Natural killer cell (primary cell): ENCODE results near the gene WWC2. TPM values are rescaled to one million over a fixed set of nuclear protein-coding genes. Genes with fewer than 3 reads are reported as not detected.

Experiments used
- ATAC-seq, 3 donors: fragments of 150-1000 bp in 2 of 3; fragments of 200-7000 bp in 1 of 3; cut with Tn5 transposase; 1 replicate in 1 of 3; 2 replicates in 2 of 3; pipeline ENCODE4 v1.10.0; 2021; ENCODE audit warnings: mild to moderate bottlenecking in 2 of 3, moderate library complexity in 2 of 3
- DNase-seq, 2 donors: peaks; one replicate each; pipeline versions ENCODE4 v3.0.0 to v3.0.0-alpha.2; 2013 to 2021; ENCODE audit warnings: mixed read lengths in 1 of 2
- H3K27ac ChIP-seq: one replicate; pipeline ENCODE4 v1.5.1; 2013; ENCODE audit warnings: mild to moderate bottlenecking, low read length
- H3K27me3 ChIP-seq: one replicate; pipeline ENCODE4 v1.6.1; 2013; ENCODE audit warnings: low read length; ENCODE audit not compliant: control insufficient read depth, insufficient read depth
- H3K36me3 ChIP-seq: one replicate; pipeline ENCODE4 v1.6.1; 2013; ENCODE audit warnings: low read length; ENCODE audit not compliant: control insufficient read depth, insufficient read depth
- H3K4me1 ChIP-seq: one replicate; pipeline ENCODE4 v1.6.1; 2013; ENCODE audit warnings: low read length; ENCODE audit not compliant: control insufficient read depth, insufficient read depth
- H3K4me3 ChIP-seq: one replicate; pipeline ENCODE4 v1.5.1; 2013; ENCODE audit warnings: low read length
- H3K9me3 ChIP-seq: one replicate; pipeline ENCODE4 v1.6.1; 2013; ENCODE audit warnings: low read length; ENCODE audit not compliant: control insufficient read depth, insufficient read depth
- H3K27ac Mint-ChIP-seq, 2 donors: one replicate each; pipeline ENCODE4 v1.8.0; 2022; ENCODE audit warnings: mild to moderate bottlenecking in 2 of 2, mixed read lengths in 2 of 2, moderate library complexity in 1 of 2
- H3K27me3 Mint-ChIP-seq, 2 donors: one replicate each; pipeline ENCODE4 v1.8.0; 2022; ENCODE audit warnings: low read depth in 2 of 2, mixed read lengths in 2 of 2
- H3K36me3 Mint-ChIP-seq: one replicate; pipeline ENCODE4 v1.8.0; 2022; ENCODE audit warnings: mixed read lengths
- H3K4me1 Mint-ChIP-seq, 2 donors: one replicate each; pipeline ENCODE4 v1.8.0; 2022; ENCODE audit warnings: mixed read lengths in 2 of 2
- H3K4me3 Mint-ChIP-seq: one replicate; pipeline ENCODE4 v1.8.0; 2022; ENCODE audit warnings: mild to moderate bottlenecking, moderate library complexity, mixed read lengths
- H3K9me3 Mint-ChIP-seq, 2 donors: one replicate each; pipeline ENCODE4 v1.8.0; 2022; ENCODE audit warnings: mixed read lengths in 2 of 2
- CTCF ChIP-seq: fragments of 200-600 bp; IDR thresholded peaks from one replicate; pipeline ENCODE4 v1.8.0; 2022; ENCODE audit warnings: antibody characterized with exemption
- WGBS: methylation state at CpG from one replicate; pipeline ENCODE4 v1.1.7; 2013; ENCODE audit warnings: missing lambda C conversion rate; ENCODE audit not compliant: insufficient coverage; 5-methylcytosine and 5-hydroxymethylcytosine counted together
- intact Hi-C: fragments of 100-400 bp; cut with micrococcal nuclease; formaldehyde crosslinking; loops from one replicate; pipeline ENCODE4 v1.14.2; 2022
- total RNA-seq, 4 donors: library from RNA; stranded (reverse); fragments of 120-200 nt in 1 of 4; gene quantifications; one replicate each; pipeline versions ENCODE4 v1.2.3 to v1.2.4, GENCODE V29; 2013 to 2022

Gene WWC2
- total RNA-seq, 3 donors from 2014 or later (not counting 1 experiment from before 2014, with no cell fraction given) = 8.2 to 22.7 (median 9.2) TPM

DNA sequence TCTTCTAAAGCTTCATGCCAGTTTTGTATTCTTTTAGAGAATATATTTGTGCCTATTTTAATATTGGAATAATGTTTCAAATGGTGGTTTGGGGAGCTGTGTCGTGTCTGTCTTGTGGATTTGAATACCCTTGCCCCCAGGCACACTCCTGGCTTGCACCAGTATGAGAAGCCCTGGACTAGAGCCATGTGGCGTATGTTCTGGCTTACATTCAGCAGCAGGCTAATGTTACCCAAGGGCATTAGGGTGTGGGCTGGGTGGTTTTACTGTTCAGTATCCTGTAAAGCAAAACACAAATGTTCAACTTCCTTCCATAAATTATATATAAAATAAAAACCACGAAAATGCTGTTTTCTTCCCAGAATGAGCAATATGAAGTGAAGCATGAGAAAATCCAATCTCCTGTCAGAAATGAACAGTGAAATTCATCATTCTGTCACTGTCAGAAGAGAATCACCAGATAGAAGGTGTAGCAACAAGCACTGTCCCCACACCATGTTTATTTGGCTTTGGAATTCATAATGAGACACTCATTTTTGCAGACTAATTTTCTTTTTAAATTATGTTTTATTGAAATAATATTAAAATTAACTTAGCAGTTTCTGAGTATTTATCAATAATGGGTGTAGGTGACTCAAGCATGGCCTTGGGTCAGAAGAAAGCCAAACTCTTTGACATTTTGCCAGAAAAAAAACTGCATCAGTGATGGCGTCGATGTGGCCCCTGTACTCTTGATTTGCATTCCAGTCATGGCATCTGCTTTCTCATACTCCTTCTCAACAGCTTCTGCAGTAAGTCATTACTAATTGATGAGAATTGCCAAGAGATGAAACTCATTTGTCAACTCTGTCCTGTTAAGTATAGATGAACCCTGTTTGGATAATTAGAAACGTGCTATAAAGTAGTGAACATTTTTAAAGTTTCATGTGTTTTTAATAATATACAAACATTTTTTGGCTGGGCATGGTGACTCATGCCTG is 43.8 kb downstream of the WWC2 start:
- ATAC-seq = peak in 1 of 3 donors; percentile 37
- no peak overlapping the region for H3K27ac ChIP-seq

DNA sequence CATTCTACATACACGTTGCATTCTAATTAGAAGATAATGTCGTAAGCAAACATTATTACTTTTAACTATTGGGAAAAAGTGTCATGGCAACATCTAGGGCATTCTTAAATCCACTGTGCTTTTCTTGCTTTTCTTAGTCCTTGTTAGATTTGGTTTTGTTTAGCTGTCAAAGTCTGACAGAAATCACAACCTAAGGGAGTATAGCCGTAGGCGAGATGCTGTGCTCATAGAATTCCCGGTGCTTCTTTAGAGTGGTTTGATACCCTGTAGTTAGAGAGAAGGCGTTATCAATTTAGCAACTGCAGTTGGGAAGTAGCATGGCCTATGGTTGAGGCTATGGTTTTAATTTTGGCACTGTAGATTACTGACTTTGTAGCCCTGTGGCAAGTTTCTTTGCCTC is 45.7 kb downstream of the WWC2 start:
- Mint-ChIP-seq H3K27ac (no peak overlapping the region), H3K4me1 (peaks cover 29 to 35% of the 10 kb centered on the region in 2 donors)

More for the DNA sequence above, 43.8 kb downstream of the WWC2 start:
- no peak overlapping the region for H3K27ac Mint-ChIP-seq
- Histone ChIP-seq H3K36me3 (no peaks in the 10 kb centered on the region), H3K4me1 (peaks cover 5% of the 10 kb centered on the region), H3K4me3 (no peak overlapping the region), H3K27me3 (no peaks in the 10 kb centered on the region), H3K9me3 (no peaks in the 10 kb centered on the region)
- TF ChIP-seq CTCF = no peak
- no peaks in the 10 kb centered on the region for H3K27me3 Mint-ChIP-seq
- DNase-seq = no peak
- H3K9me3 Mint-ChIP-seq = no peaks in the 10 kb centered on the region
- peaks cover 29 to 34% of the 10 kb centered on the region in 2 donors for H3K4me1 Mint-ChIP-seq
- H3K36me3 Mint-ChIP-seq = no peaks in the 10 kb centered on the region
- no peak overlapping the region for H3K4me3 Mint-ChIP-seq
- intact Hi-C loops = no loop called here
- 53% methylated on average over 6 of the region's 6 CpGs for WGBS

DNA sequence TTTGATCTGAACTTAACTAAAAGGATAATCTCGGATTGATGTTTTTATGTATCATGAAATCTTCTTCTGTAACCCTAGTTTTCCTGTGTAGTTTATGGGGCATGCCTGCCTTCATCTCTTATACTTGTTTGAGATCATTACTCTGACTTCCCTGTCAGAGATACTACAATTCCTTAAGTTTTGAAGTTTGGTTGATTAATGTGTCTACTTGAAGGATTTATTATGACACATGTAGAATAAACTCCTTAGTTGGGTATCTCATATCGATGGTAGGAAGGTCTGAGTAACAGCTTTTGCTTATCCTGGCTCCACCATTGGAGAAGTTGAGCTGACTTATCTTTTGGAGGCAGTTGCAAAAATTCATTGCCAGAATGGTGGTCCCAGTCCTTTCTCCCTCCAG is 46.7 kb downstream of the WWC2 start:
- no peak overlapping the region for H3K4me3 ChIP-seq
- no peak overlapping the region for H3K27ac ChIP-seq
- no peaks in the 10 kb centered on the region for H3K9me3 Mint-ChIP-seq
- H3K27me3 ChIP-seq = no peaks in the 10 kb centered on the region
- no peaks in the 10 kb centered on the region for H3K9me3 ChIP-seq
- ATAC-seq (no peak), DNase-seq (no peak)
- no peak for TF ChIP-seq CTCF
- H3K36me3 Mint-ChIP-seq = no peaks in the 10 kb centered on the region
- intact Hi-C loops = no loop called here
- 92% methylated on average over 1 of the region's 2 CpGs for WGBS
- no peak overlapping the region for H3K4me3 Mint-ChIP-seq
- H3K27ac Mint-ChIP-seq = no peak overlapping the region
- H3K36me3 ChIP-seq = no peaks in the 10 kb centered on the region
- H3K4me1 ChIP-seq = peaks cover 5% of the 10 kb centered on the region
- no peaks in the 10 kb centered on the region for H3K27me3 Mint-ChIP-seq
- peaks cover 29 to 37% of the 10 kb centered on the region in 2 donors for H3K4me1 Mint-ChIP-seq

More for the DNA sequence above, 45.7 kb downstream of the WWC2 start:
- H3K36me3 Mint-ChIP-seq = no peaks in the 10 kb centered on the region
- intact Hi-C loops = no loop called here
- H3K9me3 Mint-ChIP-seq = no peaks in the 10 kb centered on the region
- Histone ChIP-seq H3K27ac (no peak overlapping the region), H3K4me1 (peaks cover 5% of the 10 kb centered on the region), H3K9me3 (no peaks in the 10 kb centered on the region), H3K4me3 (no peak overlapping the region), H3K27me3 (no peaks in the 10 kb centered on the region), H3K36me3 (no peaks in the 10 kb centered on the region)
- ATAC-seq (no peak), DNase-seq (no peak)
- WGBS = 87% methylated on average over 6 of the region's 6 CpGs
- H3K4me3 Mint-ChIP-seq = no peak overlapping the region
- TF ChIP-seq CTCF = no peak
- H3K27me3 Mint-ChIP-seq = no peaks in the 10 kb centered on the region
